HEK293 (cell line): ENCODE data around the gene SLC45A2.

Experiments used
- ZNF274 ChIP-seq, 2 experiments: fragments of 200-500 bp in 1 of 2; fragments of 450-650 bp in 1 of 2; sonication (Bioruptor generic) in 1 of 2; formaldehyde crosslinking in 1 of 2; IDR thresholded peaks; 2 replicates each; pipeline versions ENCODE4 v1.5.1 to v1.6.1; 2014 to 2016; ENCODE audit warnings: borderline replicate concordance in 1 of 2, inconsistent platforms in 1 of 2, low read length in 1 of 2, missing biosample characterization in 1 of 2, missing genetic modification characterization in 1 of 2
- ZNF549 ChIP-seq: fragments of 450-650 bp; IDR thresholded peaks from 2 replicates; pipeline ENCODE4 v1.5.1; 2018; ENCODE audit warnings: missing biosample characterization, missing genetic modification characterization, mild to moderate bottlenecking, inconsistent platforms, moderate library complexity
- TF ChIP-seq, protein P1 (sequence below): fragments of 450-650 bp; formaldehyde crosslinking; IDR thresholded peaks from 2 replicates; pipeline ENCODE4 v1.5.1; 2016; ENCODE audit warnings: missing biosample characterization, missing genetic modification characterization
- TF ChIP-seq, protein P2 (sequence below): fragments of 450-650 bp; formaldehyde crosslinking; IDR thresholded peaks from 2 replicates; pipeline ENCODE4 v1.5.1; 2016; ENCODE audit warnings: missing biosample characterization, missing genetic modification characterization
- TF ChIP-seq, protein P3 (sequence below): fragments of 450-650 bp; formaldehyde crosslinking; IDR thresholded peaks from 2 replicates; pipeline ENCODE4 v1.5.1; 2016; ENCODE audit warnings: missing biosample characterization, missing genetic modification characterization

DNA sequence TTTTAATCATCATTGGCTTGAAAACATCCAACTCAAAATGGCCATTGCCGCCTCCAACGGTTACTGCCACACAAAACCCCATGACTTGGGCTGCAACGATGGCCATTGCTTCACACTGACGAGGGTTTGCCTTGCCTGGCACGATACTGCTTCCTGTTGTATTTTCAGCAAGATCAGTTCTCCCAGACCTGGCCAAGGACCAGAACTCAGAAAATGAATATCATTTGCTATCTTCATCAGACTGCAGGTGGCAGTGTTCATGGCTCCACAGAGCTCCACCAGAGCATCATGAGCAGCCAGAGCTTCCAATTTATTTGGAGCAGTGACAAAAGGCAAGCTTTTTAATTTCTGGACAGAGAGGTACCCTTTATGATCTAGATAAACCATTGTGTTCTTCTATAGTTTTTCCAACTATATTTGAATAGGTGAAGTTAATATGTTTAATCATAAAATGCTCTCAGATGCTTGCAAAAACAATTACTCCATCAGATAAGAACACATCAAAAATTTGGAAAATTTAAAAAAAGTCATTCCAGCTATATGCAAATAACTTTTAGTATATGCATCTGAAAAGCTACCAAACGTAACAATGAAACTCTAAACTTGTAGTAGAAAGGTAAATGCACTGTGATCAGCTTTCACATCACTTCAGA lies 13.0 kb upstream of the SLC45A2 start:
- TF ChIP-seq ZNF274 (IDR thresholded peaks at IDR 0.05; ENCODE audit: low read length) (no peak), ZNF274 (tag by site-specific recombination; IDR thresholded peaks at IDR 0.05; ENCODE audit: borderline replicate concordance) (no peak), ZNF549 (tag by site-specific recombination) (no peak)
- TF ChIP-seq, protein P1, sequence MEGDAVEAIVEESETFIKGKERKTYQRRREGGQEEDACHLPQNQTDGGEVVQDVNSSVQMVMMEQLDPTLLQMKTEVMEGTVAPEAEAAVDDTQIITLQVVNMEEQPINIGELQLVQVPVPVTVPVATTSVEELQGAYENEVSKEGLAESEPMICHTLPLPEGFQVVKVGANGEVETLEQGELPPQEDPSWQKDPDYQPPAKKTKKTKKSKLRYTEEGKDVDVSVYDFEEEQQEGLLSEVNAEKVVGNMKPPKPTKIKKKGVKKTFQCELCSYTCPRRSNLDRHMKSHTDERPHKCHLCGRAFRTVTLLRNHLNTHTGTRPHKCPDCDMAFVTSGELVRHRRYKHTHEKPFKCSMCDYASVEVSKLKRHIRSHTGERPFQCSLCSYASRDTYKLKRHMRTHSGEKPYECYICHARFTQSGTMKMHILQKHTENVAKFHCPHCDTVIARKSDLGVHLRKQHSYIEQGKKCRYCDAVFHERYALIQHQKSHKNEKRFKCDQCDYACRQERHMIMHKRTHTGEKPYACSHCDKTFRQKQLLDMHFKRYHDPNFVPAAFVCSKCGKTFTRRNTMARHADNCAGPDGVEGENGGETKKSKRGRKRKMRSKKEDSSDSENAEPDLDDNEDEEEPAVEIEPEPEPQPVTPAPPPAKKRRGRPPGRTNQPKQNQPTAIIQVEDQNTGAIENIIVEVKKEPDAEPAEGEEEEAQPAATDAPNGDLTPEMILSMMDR (tag by site-specific recombination), result peak; percentile 55
- TF ChIP-seq, protein P2, sequence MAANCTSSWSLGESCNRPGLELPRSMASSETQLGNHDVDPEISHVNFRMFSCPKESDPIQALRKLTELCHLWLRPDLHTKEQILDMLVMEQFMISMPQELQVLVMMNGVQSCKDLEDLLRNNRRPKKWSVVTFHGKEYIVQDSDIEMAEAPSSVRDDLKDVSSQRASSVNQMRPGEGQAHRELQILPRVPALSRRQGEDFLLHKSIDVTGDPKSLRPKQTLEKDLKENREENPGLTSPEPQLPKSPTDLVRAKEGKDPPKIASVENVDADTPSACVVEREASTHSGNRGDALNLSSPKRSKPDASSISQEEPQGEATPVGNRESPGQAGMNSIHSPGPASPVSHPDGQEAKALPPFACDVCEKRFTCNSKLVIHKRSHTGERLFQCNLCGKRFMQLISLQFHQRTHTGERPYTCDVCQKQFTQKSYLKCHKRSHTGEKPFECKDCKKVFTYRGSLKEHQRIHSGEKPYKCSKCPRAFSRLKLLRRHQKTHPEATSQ (tag by site-specific recombination), result no peak
- TF ChIP-seq, protein P3, sequence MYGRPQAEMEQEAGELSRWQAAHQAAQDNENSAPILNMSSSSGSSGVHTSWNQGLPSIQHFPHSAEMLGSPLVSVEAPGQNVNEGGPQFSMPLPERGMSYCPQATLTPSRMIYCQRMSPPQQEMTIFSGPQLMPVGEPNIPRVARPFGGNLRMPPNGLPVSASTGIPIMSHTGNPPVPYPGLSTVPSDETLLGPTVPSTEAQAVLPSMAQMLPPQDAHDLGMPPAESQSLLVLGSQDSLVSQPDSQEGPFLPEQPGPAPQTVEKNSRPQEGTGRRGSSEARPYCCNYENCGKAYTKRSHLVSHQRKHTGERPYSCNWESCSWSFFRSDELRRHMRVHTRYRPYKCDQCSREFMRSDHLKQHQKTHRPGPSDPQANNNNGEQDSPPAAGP (tag by site-specific recombination), result no peak
